ENCODE data around the gene FUBP3.
"Not testable (repeated sequence)": the region's sequence is repeated elsewhere in the genome, so short reads cannot be mapped to it uniquely, and the experiment has no call there.

Gene FUBP3

DNA sequence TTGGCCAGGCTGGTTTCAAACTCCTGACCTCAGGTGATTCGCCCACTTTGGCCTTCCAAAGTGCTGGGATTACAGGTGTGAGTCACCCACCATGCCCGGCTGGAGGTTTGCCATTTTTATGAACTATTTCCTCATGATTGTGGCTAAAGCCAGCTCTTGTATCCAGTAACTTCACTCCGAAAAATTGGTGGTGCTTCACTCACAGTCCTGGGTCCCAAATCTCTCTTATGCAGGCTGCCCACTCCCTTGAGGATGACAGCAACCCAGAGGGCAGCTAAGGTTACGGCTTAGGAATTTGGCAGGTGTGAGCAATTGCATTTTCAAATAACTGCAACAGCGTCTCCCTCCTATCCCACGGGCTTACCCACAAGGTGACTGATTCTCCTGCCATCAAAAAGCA, 23.4 kb upstream of the FUBP3 start:
- Histone ChIP-seq H3K27ac (no peak overlapping the region), H3K4me3 (no peak overlapping the region)

- no peak overlapping the region for H3K27ac ChIP-seq
Observed at GRCh38 chr9:130556396-130557076, 22.8 kb upstream of the FUBP3 start.

DNA sequence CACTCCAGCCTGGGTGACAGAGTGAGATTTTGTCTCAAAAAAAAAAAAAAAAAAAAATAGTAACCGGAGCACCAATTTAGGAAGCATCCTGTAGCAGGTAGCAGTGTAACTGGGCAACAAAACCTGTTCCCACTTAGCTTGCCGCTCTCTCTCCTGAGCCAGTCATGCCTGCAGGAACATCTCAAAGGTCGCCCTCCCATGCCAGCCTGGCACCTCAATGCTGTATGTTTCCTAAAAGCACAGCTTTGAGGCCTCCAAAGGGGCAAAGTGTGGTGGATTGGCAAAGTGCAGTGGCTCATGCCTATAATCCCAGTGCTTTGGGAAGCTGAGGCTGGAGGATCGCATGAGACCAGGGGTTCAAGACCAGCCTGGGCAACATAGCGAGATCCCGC, 22.3 kb upstream of the FUBP3 start:
- Histone ChIP-seq H3K27ac (no peak overlapping the region), H3K4me3 (no peak overlapping the region)

More at GRCh38 chr9:130556396-130557076, 22.8 kb upstream of the FUBP3 start:
- no peak overlapping the region for H3K4me3 ChIP-seq

- H3K27ac ChIP-seq: no peak overlapping the region
- H3K4me3 ChIP-seq: no peak overlapping the region
Observed at GRCh38 chr9:130561056-130561455, 18.3 kb upstream of the FUBP3 start.

GRCh38 chr9:130562525-130562924, 16.9 kb upstream of the FUBP3 start:
- H3K27ac ChIP-seq, H3K4me3 ChIP-seq: not testable (repeated sequence)

DNA sequence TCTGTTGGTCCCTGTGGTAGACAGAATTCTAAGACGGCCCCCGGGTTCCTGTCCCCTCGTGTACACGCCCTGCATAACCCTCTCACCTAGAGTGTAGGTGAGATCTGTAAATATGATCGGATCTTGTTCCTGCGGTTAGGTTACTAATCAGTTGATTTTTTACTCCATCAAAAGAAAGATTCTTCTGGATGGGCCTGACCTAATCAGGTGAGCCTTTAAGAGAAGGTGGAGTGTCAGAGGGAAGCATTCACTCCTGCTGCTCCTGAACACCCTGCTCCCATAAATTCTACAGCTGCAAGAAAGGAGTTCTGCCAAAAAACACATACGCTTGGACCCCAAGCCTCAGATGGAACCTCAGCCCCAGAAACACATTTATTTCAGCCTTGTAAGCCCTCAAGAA, 15.6 kb upstream of the FUBP3 start:
- H3K27ac ChIP-seq: no peak overlapping the region
- no peak overlapping the region for H3K4me3 ChIP-seq

DNA sequence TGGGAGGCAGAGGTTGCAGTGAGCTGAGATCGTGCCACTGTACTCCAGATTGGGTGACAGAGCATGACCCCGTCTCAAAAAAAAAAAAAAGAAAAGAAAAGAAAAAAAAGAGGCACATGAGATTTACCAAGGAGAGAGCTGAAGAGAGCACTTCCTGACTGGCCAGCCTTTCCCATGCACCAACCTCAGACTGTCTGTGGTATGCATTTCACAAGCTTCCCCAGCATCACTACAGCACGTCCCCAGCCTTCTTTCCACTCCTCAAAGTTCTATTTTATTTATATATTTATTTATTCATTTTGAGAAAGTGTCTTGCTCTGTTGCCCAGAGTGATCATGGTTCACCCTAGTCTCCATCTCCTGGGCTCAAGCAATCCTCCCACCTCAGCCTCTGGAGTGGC, 13.6 kb upstream of the FUBP3 start:
- no peak overlapping the region for H3K4me3 ChIP-seq
- H3K27ac ChIP-seq: no peak overlapping the region

DNA sequence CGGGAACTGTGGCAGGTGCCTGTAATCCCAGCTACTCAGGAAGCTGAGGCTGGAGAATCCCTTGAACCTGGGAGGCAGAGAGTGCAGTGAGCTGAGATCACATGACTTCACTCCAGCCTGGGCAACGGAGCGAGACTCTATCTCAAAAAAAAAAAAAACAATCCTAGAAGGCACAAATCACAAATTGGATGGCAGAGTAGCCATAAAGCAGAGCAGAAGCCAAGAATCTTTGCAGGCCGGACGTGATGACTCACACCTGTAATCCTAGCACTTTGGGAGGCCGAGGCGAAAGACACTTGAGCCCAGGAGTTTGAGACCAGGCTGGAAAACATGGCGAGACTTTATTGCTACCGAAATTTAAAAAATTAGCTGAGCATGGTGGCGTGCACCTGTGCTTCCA, 9.2 kb upstream of the FUBP3 start:
- no peak overlapping the region for H3K27ac ChIP-seq

GRCh38 chr9:130575514-130575913, 3.9 kb upstream of the FUBP3 start:
- no peak overlapping the region for H3K27ac ChIP-seq

More for the DNA sequence above, 9.2 kb upstream of the FUBP3 start:
- H3K4me3 ChIP-seq: no peak overlapping the region

DNA sequence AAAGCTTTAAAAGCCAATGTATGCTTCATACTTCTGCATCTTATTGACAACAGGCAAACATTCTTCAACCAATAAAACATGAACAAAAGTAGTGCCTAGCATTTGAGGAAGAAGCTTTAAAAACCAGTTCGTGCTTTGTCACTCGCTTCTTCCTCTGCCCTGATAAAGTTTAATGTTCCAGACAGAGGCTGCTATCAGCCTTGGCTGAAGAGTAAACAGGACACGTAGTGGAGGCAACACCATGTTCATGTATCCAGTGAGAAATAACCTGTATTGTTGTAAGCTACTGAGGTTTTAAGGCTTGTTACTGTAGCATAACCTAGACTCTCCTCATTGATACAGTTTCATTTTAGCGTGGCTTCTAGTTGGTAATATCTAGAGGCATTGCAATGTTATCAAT, 3.2 kb upstream of the FUBP3 start:
- no peak overlapping the region for H3K27ac ChIP-seq
- H3K4me3 ChIP-seq: no peak overlapping the region

More at GRCh38 chr9:130575514-130575913, 3.9 kb upstream of the FUBP3 start:
- no peak overlapping the region for H3K4me3 ChIP-seq

DNA sequence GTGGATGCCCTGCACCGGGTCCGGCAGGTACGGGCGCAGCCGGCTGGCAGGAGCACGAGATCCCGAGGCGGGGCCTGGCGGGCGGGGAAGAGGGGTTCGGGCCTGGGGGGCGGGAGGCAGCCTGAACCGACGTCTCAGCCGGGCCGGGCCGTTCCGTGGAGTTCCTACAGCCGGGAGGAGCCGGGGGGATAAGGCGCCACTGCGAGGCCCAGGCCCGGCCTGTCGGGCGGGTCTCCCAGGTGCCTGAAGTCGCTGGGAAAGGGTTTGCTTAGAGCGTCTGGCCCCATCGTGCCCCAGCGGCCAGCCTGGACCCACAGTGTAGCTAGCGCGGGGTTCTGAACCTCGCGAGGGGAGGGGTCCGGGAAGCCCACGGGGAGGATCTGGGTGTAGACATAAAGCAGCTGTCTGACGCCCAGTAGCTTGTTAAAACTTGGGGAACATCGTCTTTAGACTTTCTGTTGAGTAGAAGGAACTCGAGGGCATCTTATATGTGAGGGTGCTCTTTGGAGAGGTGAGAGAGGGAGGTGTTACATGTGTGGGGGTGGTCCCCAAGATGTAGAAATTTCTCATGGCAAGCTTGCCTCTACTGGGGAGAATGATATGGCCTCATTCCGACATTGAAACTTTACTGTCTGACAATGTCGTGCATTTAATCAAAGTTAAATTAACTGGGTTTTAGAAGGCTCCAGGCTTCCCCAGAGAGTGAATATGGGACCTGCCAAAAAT, 524 bp downstream of the FUBP3 start:
- Histone ChIP-seq H3K27ac (peak overlapping the region; percentile 63 to 96 (median 91)), H3K4me3 (peak overlapping the region; percentile 61 to 100 (median 95))

GRCh38 chr9:130581766-130582165, 2.4 kb downstream of the FUBP3 start:
- H3K27ac ChIP-seq: no peak overlapping the region
- H3K4me3 ChIP-seq: no peak overlapping the region

- Histone ChIP-seq H3K27ac (no peak overlapping the region), H3K4me3 (no peak overlapping the region)
Observed at GRCh38 chr9:130583271-130583670, 3.9 kb downstream of the FUBP3 start.

DNA sequence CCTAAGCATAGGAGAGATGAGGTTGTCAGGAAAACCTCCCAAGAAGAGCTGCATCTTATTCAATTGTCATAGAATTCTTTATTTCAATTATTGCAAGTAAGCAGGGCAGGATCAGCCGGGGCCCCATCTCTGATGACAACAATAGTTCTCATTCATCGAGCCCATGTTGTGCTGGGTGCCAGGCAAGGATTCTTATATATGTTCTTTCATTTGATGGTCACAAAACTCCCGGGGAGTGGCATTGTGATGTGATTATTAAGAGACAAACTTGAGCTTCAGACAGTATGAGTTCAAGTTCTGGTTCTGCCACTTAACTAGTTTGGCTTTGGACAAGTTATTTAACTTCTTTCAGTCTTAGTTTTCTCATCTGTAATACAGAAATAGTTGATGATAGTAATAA, 8.5 kb downstream of the FUBP3 start:
- H3K4me3 ChIP-seq: no peak overlapping the region
- H3K27ac ChIP-seq: no peak overlapping the region

- no peak overlapping the region for H3K4me3 ChIP-seq
- H3K27ac ChIP-seq: no peak overlapping the region
Observed at GRCh38 chr9:130588416-130588815, 9.0 kb downstream of the FUBP3 start.

DNA sequence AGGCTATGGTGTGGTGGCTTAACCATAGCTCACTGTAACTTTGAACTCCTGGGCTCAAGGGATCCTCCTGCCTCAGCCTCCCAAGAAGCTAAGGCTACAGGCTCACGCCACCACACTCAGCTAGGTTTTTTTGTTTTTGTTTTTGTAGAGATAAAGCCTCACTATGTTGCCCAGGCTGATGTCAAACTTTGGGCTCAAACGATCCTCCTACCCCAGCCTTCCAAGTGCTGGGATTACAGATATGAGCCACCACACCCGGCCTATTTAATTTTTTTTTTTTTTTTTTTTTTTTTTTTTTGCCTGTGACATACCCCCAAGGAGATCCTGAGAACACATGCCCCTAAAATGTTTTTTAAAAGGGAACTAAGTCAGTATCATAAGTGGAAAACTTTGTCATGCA, 10.4 kb downstream of the FUBP3 start:
- H3K27ac ChIP-seq: no peak overlapping the region
- no peak overlapping the region for H3K4me3 ChIP-seq

GRCh38 chr9:130590305-130590704, 10.9 kb downstream of the FUBP3 start:
- Histone ChIP-seq H3K27ac (no peak overlapping the region), H3K4me3 (no peak overlapping the region)

DNA sequence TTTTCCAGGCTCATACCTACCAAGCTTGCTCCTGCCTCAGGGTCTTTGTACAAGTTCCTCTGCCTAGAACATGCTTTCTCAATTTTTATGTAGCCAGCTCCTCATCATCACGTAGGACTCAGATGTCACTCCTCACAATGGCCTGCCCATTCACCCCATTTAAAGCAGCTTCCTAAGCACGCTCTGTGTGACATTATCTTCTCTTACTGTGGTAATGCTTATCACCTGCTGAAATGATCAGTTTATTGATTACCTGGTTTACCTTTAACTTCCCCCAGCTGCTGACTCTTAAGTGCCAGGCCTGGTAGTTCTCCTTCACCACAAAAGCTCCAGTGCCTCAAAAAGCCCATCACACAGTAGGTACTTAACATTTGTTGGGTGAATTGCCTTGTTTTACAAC, 13.6 kb downstream of the FUBP3 start:
- Histone ChIP-seq H3K4me3 (no peak overlapping the region), H3K27ac (no peak overlapping the region)

GRCh38 chr9:130597228-130597627, 17.9 kb downstream of the FUBP3 start:
- no peak overlapping the region for H3K27ac ChIP-seq
- no peak overlapping the region for H3K4me3 ChIP-seq

DNA sequence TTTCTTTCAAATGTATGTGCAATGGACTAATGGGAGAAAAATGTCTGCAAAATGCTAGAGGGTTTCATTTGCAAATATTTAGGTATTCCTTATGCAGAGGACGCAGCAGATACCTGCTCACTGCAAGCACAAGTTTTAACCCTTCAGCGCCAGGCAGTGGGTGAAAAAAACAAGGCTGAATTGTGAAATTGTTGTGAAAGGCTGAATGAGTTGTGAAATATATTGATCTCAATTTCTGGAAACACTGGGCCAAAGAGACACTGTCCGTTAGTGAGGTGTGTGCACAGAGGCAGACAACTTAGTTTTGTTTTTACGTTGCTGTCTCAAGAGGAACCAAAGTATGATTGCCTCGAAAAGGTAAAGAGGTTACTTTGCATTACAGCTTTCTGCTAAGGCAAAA, 18.8 kb downstream of the FUBP3 start:
- Histone ChIP-seq H3K27ac (no peak overlapping the region), H3K4me3 (no peak overlapping the region)

DNA sequence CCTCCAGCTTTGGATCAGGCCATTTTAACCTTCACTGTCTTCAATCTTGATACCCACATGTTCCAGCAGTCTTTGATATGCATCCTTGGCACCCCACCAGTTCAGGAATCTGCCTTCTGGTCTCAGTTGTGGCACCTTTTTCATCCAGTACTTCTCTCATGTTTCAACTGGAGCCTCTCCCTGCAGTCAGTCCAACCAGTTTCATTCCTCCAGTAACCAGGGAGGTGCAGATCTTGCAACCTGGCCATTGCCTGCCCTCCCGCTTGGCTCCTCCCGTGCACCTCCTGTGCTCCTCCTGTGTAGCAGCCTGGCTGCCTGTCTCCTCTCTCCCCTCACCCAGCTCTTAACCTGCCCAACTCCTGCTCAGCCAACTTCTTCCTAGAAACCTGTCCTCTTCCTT, 20.2 kb downstream of the FUBP3 start:
- Histone ChIP-seq H3K27ac (no peak overlapping the region), H3K4me3 (no peak overlapping the region)

DNA sequence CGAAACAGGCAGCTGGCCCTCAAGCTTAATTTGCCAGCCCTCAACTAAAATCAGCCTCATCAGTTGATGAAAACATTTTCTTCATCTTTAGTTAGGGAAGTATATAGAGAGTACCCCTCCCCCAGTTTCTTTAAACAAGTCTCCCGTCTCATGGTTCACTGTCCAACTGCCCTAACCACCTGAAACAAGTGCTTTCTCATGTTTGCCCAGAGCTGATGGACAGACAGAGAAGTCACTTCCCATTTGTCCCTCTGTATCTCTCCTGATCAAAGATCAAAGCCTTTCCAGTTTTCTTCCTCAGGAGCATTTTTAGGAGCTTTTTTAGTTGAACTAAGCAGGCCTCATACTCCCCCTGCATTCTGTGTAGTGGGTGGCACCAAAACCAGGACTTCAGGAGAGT, 21.7 kb downstream of the FUBP3 start:
- Histone ChIP-seq H3K4me3 (no peak overlapping the region), H3K27ac (no peak overlapping the region)

Data from skin epidermis (tissue), 12 donors.